Lower lobe of right lung (tissue), 2 donors: ENCODE results near the gene CFAP43. TPM values are rescaled to one million over a fixed set of nuclear protein-coding genes. Genes with fewer than 3 reads are reported as not detected.

Experiments used
- ATAC-seq, 2 donors: fragments of 200-7000 bp; cut with Tn5 transposase; one replicate each; pipeline ENCODE4 v1.9.1; 2020 to 2022; ENCODE audit warnings: mild to moderate bottlenecking in 2 of 2, moderate library complexity in 2 of 2
- DNase-seq: peaks from one replicate; pipeline ENCODE4 v3.0.0-alpha.2; 2020
- H3K27ac ChIP-seq: fragments of 200-600 bp; one replicate; pipeline ENCODE4 v1.8.0; 2022
- H3K27me3 ChIP-seq: fragments of 200-600 bp; one replicate; pipeline ENCODE4 v1.8.0; 2022; ENCODE audit warnings: low read depth
- H3K36me3 ChIP-seq: fragments of 200-600 bp; one replicate; pipeline ENCODE4 v1.8.0; 2022; ENCODE audit warnings: mild to moderate bottlenecking
- H3K4me1 ChIP-seq: fragments of 200-600 bp; one replicate; pipeline ENCODE4 v1.8.0; 2022
- H3K4me3 ChIP-seq: fragments of 200-600 bp; one replicate; pipeline ENCODE4 v1.8.0; 2022; ENCODE audit warnings: mild to moderate bottlenecking
- H3K9me3 ChIP-seq: fragments of 200-600 bp; one replicate; pipeline ENCODE4 v1.8.0; 2022
- intact Hi-C: fragments of 100-400 bp; cut with DNase I; formaldehyde crosslinking; loops from one replicate; pipeline ENCODE4 v1.11.0; 2022
- total RNA-seq: library from RNA; stranded (reverse); fragmentation: NEBNext Ultra II Directional; extraction: Animal tissue kit (Norgen Biotek cat#: 25700); gene quantifications from one replicate; pipeline ENCODE4 v1.2.1, GENCODE V29; 2021
- TF ChIP-seq, protein P1 (sequence below): fragments of 200-600 bp; IDR thresholded peaks from one replicate; pipeline ENCODE4 v1.8.0; 2022; ENCODE audit warnings: antibody characterized with exemption, mild to moderate bottlenecking
- donor health status: DM: no; HTN: yes; CAD: no; lungs with severe emphysema.

The CFAP43 gene
- total RNA-seq, 1 donor from 2014 or later, result 12.9 TPM

GRCh38 chr10:104267721-104268404 is 35.7 kb upstream of the CFAP43 start:
- Histone ChIP-seq H3K9me3 (no peaks in the 10 kb centered on the region), H3K36me3 (peaks cover 52% of the 10 kb centered on the region), H3K27me3 (no peaks in the 10 kb centered on the region), H3K27ac (peak overlapping the region; percentile 89), H3K4me3 (peak overlapping the region; percentile 84), H3K4me1 (peaks cover 23% of the 10 kb centered on the region)
- no peak for DNase-seq
- no peak for ATAC-seq
- TF ChIP-seq, protein P1, sequence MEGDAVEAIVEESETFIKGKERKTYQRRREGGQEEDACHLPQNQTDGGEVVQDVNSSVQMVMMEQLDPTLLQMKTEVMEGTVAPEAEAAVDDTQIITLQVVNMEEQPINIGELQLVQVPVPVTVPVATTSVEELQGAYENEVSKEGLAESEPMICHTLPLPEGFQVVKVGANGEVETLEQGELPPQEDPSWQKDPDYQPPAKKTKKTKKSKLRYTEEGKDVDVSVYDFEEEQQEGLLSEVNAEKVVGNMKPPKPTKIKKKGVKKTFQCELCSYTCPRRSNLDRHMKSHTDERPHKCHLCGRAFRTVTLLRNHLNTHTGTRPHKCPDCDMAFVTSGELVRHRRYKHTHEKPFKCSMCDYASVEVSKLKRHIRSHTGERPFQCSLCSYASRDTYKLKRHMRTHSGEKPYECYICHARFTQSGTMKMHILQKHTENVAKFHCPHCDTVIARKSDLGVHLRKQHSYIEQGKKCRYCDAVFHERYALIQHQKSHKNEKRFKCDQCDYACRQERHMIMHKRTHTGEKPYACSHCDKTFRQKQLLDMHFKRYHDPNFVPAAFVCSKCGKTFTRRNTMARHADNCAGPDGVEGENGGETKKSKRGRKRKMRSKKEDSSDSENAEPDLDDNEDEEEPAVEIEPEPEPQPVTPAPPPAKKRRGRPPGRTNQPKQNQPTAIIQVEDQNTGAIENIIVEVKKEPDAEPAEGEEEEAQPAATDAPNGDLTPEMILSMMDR, result no peak
- intact Hi-C loops, result no loop called here

- DNase-seq (no peak), ATAC-seq (no peak)
- H3K4me1 ChIP-seq, result peaks cover 37% of the 10 kb centered on the region
These were observed 32.6 kb upstream of the CFAP43 start for GRCh38 chr10:104264783-104265182.

DNA sequence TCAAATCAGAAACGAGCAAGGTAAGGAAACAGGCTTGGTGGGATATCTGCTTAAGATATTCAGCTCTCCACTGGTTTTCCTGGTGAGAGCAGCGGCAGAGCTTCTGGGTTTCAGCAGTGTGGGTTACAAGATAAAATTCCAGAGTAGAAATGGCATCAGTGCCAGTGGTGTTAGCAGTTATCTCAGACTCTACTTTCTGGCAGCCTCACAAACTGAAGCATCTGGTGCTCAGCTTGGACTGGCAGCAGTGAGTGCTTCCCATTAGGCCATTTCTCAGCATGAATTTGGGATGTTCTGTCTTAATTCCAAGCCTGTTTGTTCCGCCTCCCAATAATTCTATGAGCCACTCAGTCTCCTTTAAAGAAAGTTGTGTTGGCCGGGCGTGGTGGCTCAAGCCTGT is 29.9 kb upstream of the CFAP43 start:
- H3K36me3 ChIP-seq, result peaks cover 100% of the 10 kb centered on the region
- intact Hi-C loops, result no loop called here
- peaks cover 46% of the 10 kb centered on the region for H3K4me1 ChIP-seq
- no peaks in the 10 kb centered on the region for H3K27me3 ChIP-seq
- no peak overlapping the region for H3K27ac ChIP-seq
- ATAC-seq, result no peak
- no peak for DNase-seq
- TF ChIP-seq, protein P1, result no peak
- H3K9me3 ChIP-seq, result no peaks in the 10 kb centered on the region
- H3K4me3 ChIP-seq, result no peak overlapping the region

More at GRCh38 chr10:104264783-104265182, 32.6 kb upstream of the CFAP43 start:
- TF ChIP-seq, protein P1, result no peak
- Histone ChIP-seq H3K27me3 (no peaks in the 10 kb centered on the region), H3K4me3 (no peak overlapping the region), H3K9me3 (no peaks in the 10 kb centered on the region), H3K27ac (no peak overlapping the region), H3K36me3 (peaks cover 83% of the 10 kb centered on the region)
- intact Hi-C loops, result no loop called here

DNA sequence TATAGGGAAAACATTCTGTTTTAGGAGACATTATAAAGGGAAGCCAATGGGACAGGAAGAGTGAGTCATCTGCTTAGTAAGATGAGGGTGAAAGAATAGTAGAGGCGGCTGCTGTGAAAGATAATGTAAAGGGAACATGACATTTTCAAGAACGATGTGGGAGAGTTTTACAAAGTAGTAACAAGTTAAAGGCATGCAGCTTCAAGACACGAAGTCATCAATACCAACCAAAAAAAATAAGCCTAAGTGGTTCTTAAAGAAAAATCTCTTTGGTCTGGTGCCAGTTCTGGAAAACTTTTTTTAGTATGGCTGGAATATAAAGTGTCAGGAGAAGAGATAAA is 28.6 kb upstream of the CFAP43 start:
- intact Hi-C loops, result no loop called here
- no peaks in the 10 kb centered on the region for H3K27me3 ChIP-seq
- TF ChIP-seq, protein P1, result no peak
- no peak for DNase-seq
- peaks cover 87% of the 10 kb centered on the region for H3K36me3 ChIP-seq
- peaks cover 55% of the 10 kb centered on the region for H3K4me1 ChIP-seq
- no peaks in the 10 kb centered on the region for H3K9me3 ChIP-seq
- peak overlapping the region; percentile 25 for H3K27ac ChIP-seq
- no peak overlapping the region for H3K4me3 ChIP-seq
- ATAC-seq, result no peak

DNA sequence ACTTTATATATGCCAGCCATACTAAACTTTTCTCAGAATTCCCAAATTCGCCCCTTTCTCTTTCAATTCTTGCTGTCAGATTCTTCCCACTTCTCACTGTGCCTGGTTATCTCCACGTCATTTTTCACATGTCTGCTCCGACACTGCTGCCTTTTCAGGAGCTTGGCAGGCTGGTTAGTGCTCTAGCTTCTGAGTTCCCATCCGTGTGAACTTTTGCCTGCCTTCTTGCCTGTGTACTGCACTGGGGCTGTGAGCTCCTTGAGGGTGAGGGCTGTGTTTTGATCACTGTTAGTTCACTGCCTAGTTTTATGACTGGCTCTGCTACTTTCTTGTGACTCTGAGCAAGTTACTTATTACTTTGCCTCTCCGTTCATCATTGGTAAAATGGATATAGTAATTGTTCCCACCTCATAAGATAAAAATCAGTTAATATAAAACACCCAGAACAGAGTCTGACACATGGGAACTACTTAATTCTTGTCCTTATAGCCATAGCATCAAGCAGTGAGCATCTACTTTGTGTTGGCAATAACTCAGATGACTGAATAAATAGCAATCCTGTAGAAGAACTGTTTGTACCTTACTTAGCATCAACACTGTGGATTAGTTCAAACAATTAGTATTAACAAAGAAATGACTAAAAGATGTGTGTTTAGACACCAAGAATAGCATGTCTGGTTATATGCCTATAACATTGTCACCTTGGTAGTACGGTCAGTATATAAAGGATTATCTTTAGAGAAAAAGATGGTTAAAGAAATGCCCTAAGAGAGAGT is 28.0 kb upstream of the CFAP43 start:
- Histone ChIP-seq H3K36me3 (peaks cover 81% of the 10 kb centered on the region), H3K4me1 (peaks cover 56% of the 10 kb centered on the region), H3K27ac (peak overlapping the region; percentile 25), H3K4me3 (no peak overlapping the region), H3K9me3 (no peaks in the 10 kb centered on the region), H3K27me3 (no peaks in the 10 kb centered on the region)
- TF ChIP-seq, protein P1, result no peak
- intact Hi-C loops, result no loop called here
- ATAC-seq (no peak), DNase-seq (no peak)
